Measurements from ENCODE around the gene MIA. TPM values are rescaled to one million over a fixed set of nuclear protein-coding genes. Genes with fewer than 3 reads are reported as not detected.

The MIA gene
- total and polyA plus RNA-seq, 2 donors (not counting 1 experiment from before 2014, with no cell fraction given): 0.37 to 5.7 TPM

DNA sequence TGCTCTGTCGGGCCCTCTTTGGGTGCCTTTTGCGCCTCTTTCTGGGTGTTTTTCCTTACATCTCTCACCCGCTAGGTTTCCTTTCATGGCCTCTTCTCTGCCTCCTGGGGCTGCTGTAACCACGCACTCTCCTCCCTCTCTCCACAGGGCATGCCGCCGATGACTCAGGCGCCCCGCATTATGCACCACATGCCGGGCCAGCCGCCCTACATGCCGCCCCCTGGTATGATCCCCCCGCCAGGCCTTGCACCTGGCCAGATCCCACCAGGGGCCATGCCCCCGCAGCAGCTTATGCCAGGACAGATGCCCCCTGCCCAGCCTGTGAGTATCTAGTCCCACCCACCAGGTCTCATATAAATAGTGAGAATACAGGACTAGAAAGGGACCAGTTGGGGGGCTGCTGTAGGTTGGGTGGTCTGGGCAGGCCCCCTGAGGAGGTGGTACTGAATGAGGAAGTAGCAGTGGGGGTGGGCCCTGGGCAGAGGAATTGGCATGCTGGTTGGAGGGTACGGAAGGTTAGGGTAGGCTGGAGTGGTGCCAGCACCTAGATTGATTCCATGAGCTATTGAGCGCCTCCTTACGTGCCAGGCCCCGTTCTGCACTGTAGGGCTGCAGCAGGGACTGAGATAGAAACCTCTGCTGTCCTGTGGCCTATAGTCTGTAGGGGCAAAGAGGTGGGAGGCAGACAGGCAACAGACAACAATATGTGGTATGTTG lies 12.4 kb upstream of the MIA start:
- CTCF ChIA-PET: no interaction called here
- TF ChIP-seq, protein P1, sequence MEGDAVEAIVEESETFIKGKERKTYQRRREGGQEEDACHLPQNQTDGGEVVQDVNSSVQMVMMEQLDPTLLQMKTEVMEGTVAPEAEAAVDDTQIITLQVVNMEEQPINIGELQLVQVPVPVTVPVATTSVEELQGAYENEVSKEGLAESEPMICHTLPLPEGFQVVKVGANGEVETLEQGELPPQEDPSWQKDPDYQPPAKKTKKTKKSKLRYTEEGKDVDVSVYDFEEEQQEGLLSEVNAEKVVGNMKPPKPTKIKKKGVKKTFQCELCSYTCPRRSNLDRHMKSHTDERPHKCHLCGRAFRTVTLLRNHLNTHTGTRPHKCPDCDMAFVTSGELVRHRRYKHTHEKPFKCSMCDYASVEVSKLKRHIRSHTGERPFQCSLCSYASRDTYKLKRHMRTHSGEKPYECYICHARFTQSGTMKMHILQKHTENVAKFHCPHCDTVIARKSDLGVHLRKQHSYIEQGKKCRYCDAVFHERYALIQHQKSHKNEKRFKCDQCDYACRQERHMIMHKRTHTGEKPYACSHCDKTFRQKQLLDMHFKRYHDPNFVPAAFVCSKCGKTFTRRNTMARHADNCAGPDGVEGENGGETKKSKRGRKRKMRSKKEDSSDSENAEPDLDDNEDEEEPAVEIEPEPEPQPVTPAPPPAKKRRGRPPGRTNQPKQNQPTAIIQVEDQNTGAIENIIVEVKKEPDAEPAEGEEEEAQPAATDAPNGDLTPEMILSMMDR (IDR thresholded peaks at IDR 0.05): no peak
- TF ChIP-seq EZH2 (IDR thresholded peaks at IDR 0.05; ENCODE audit: borderline replicate concordance, insufficient read depth, low read depth, low read length, poor library complexity, severe bottlenecking): no peak
- ATAC-seq (ENCODE audit: low read depth): no peak
- Histone ChIP-seq H3K9me3 (ENCODE audit: control extremely low read depth in 1 of 3, control insufficient read depth in 2 of 3, insufficient read depth in 1 of 3, low read length in 2 of 3) (no peaks in the 10 kb centered on the region), H3K27me3 (replicated peaks in 1 of 4; ENCODE audit: control extremely low read depth in 1 of 4, control insufficient read depth in 3 of 4, insufficient read depth in 4 of 4, low read length in 3 of 4) (no peaks in the 10 kb centered on the region), H3K36me3 (replicated peaks in 1 of 2; ENCODE audit: control extremely low read depth in 1 of 2, control insufficient read depth in 1 of 2, extremely low read depth in 1 of 2, insufficient read depth in 2 of 2, low read length in 1 of 2) (peaks cover 20 to 81% of the 10 kb centered on the region in 2 experiments), H4K20me1 (ENCODE audit: control insufficient read depth, insufficient read depth, low read length, poor library complexity, severe bottlenecking) (peaks cover 63% of the 10 kb centered on the region), H3K27ac (ENCODE audit: low read length in 2 of 2) (no peak overlapping the region), H3K4me2 (replicated peaks; ENCODE audit: low read depth, low read length, poor library complexity, severe bottlenecking) (no peak overlapping the region), H3K4me3 (ENCODE audit: control extremely low read depth in 1 of 5, extremely low read depth in 1 of 5, insufficient read depth in 1 of 5, low read depth in 2 of 5, low read length in 4 of 5) (no peak overlapping the region), H3K9ac (ENCODE audit: low read length) (no peak overlapping the region), H2AFZ (ENCODE audit: insufficient read depth, low read depth, low read length, poor library complexity, severe bottlenecking) (no peak overlapping the region), H3K79me2 (ENCODE audit: control insufficient read depth, insufficient read depth, low read length) (peaks cover 42% of the 10 kb centered on the region), H3K4me1 (ENCODE audit: control insufficient read depth in 2 of 2, insufficient read depth in 2 of 2, low read length in 2 of 2) (no peaks in the 10 kb centered on the region)
- Mint-ChIP-seq H3K4me1 (peaks cover 9% of the 10 kb centered on the region), H3K27ac (no peak overlapping the region), H3K9me3 (ENCODE audit: insufficient read depth) (no peaks in the 10 kb centered on the region), H3K4me3 (no peak overlapping the region), H3K27me3 (no peaks in the 10 kb centered on the region)
- POLR2A ChIA-PET: interaction anchor here (0.9 kb wide), 1 partner anchor 10 kb away, joined by 5 read pairs; no protein-coding TSS in a partner anchor
- no peak for DNase-seq
- WGBS (ENCODE audit: insufficient coverage): 94% methylated on average over 11 of the region's 17 CpGs
- intact Hi-C loops (cut with micrococcal nuclease): no loop called here

DNA sequence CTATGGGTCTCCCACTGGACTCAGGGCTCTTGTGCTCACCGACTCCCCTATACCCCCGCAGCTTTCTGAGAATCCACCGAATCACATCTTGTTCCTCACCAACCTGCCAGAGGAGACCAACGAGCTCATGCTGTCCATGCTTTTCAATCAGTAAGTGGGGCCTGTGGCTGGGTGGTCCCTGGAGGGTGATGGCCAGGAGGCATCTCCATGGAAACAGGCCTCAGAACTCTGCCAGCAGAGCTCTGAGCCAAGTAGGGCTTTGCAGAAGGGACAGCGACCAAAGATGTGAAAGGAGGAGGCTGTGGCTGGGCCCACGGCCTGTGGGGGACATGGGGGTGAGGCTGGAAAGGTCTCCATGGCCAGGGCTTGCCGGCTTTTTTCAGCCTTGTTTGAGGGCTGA lies 11.8 kb upstream of the MIA start:
- Histone ChIP-seq H3K27me3 (replicated peaks in 1 of 4; ENCODE audit: control extremely low read depth in 1 of 4, control insufficient read depth in 3 of 4, insufficient read depth in 4 of 4, low read length in 3 of 4) (no peaks in the 10 kb centered on the region), H3K9me3 (ENCODE audit: control extremely low read depth in 1 of 3, control insufficient read depth in 2 of 3, insufficient read depth in 1 of 3, low read length in 2 of 3) (no peaks in the 10 kb centered on the region), H3K9ac (ENCODE audit: low read length) (no peak overlapping the region), H3K4me2 (replicated peaks; ENCODE audit: low read depth, low read length, poor library complexity, severe bottlenecking) (no peak overlapping the region), H3K4me3 (ENCODE audit: control extremely low read depth in 1 of 5, extremely low read depth in 1 of 5, insufficient read depth in 1 of 5, low read depth in 2 of 5, low read length in 4 of 5) (no peak overlapping the region), H3K4me1 (ENCODE audit: control insufficient read depth in 2 of 2, insufficient read depth in 2 of 2, low read length in 2 of 2) (no peaks in the 10 kb centered on the region), H3K36me3 (replicated peaks in 1 of 2; ENCODE audit: control extremely low read depth in 1 of 2, control insufficient read depth in 1 of 2, extremely low read depth in 1 of 2, insufficient read depth in 2 of 2, low read length in 1 of 2) (peaks cover 15 to 76% of the 10 kb centered on the region in 2 experiments), H3K27ac (ENCODE audit: low read length in 2 of 2) (no peak overlapping the region), H3K79me2 (ENCODE audit: control insufficient read depth, insufficient read depth, low read length) (peaks cover 37% of the 10 kb centered on the region), H2AFZ (ENCODE audit: insufficient read depth, low read depth, low read length, poor library complexity, severe bottlenecking) (no peak overlapping the region), H4K20me1 (ENCODE audit: control insufficient read depth, insufficient read depth, low read length, poor library complexity, severe bottlenecking) (peaks cover 57% of the 10 kb centered on the region)
- ATAC-seq (ENCODE audit: low read depth) (no peak), DNase-seq (no peak)
- intact Hi-C loops (cut with micrococcal nuclease): no loop called here
- no peaks in the 10 kb centered on the region for H3K27me3 Mint-ChIP-seq
- 97% methylated on average over 4 of the region's 7 CpGs for WGBS (ENCODE audit: insufficient coverage)
- TF ChIP-seq EZH2 (IDR thresholded peaks at IDR 0.05; ENCODE audit: borderline replicate concordance, insufficient read depth, low read depth, low read length, poor library complexity, severe bottlenecking): no peak
- TF ChIP-seq, protein P1 (IDR thresholded peaks at IDR 0.05): no peak
- no peaks in the 10 kb centered on the region for H3K9me3 Mint-ChIP-seq (ENCODE audit: insufficient read depth)
- H3K27ac Mint-ChIP-seq: no peak overlapping the region
- peaks cover 7% of the 10 kb centered on the region for H3K4me1 Mint-ChIP-seq
- H3K4me3 Mint-ChIP-seq: no peak overlapping the region
- ChIA-PET POLR2A (no interaction called here), CTCF (interaction anchor here (0.5 kb wide), 1 partner anchor 41 kb away, joined by 3 read pairs; no protein-coding TSS in a partner anchor)
